Ecto neural progenitor cell (in vitro differentiated cells): ENCODE results near the gene POLE.

ENCODE experiments used
- DNase-seq: peaks from one replicate; pipeline ENCODE4 v3.0.0-alpha.2; 2018; ENCODE audit warnings: low spot score

The POLE gene, protein sequence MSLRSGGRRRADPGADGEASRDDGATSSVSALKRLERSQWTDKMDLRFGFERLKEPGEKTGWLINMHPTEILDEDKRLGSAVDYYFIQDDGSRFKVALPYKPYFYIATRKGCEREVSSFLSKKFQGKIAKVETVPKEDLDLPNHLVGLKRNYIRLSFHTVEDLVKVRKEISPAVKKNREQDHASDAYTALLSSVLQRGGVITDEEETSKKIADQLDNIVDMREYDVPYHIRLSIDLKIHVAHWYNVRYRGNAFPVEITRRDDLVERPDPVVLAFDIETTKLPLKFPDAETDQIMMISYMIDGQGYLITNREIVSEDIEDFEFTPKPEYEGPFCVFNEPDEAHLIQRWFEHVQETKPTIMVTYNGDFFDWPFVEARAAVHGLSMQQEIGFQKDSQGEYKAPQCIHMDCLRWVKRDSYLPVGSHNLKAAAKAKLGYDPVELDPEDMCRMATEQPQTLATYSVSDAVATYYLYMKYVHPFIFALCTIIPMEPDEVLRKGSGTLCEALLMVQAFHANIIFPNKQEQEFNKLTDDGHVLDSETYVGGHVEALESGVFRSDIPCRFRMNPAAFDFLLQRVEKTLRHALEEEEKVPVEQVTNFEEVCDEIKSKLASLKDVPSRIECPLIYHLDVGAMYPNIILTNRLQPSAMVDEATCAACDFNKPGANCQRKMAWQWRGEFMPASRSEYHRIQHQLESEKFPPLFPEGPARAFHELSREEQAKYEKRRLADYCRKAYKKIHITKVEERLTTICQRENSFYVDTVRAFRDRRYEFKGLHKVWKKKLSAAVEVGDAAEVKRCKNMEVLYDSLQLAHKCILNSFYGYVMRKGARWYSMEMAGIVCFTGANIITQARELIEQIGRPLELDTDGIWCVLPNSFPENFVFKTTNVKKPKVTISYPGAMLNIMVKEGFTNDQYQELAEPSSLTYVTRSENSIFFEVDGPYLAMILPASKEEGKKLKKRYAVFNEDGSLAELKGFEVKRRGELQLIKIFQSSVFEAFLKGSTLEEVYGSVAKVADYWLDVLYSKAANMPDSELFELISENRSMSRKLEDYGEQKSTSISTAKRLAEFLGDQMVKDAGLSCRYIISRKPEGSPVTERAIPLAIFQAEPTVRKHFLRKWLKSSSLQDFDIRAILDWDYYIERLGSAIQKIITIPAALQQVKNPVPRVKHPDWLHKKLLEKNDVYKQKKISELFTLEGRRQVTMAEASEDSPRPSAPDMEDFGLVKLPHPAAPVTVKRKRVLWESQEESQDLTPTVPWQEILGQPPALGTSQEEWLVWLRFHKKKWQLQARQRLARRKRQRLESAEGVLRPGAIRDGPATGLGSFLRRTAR (N-terminal part only)

GRCh38 chr12:132687211-132688164 is at the start of gene POLE, which contains the start of gene PXMP2:
Gene POLE (minus strand): TSS chr12:132687342. CDS start chr12:132687315, 27 bp downstream.
Gene PXMP2 (plus strand): TSS chr12:132687587. CDS start chr12:132687671, 84 bp downstream.
- peak; percentile 99 for DNase-seq

DNA sequence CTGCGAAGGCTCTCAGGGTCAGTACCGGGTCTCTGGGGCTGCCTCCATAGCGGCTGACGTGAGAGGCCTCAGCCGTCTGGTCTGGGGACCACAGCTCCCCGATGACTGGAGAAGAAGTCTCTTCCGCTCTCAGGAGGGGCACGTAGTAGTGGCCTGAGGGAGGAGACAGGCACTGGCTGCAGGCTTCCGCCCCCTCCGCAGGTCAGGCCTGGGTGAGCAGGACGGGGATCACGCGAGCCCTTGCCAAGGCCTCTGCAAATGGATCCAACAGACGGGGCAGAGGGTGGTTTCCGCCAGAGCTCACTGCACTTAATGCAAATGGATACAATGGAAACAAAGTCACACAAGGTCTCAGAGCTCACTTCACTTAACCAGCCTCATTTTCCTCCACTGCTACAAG is 49.8 kb upstream of the POLE start:
- DNase-seq: no peak

- no peak for DNase-seq
Observed at GRCh38 chr12:132736378-132736777, 49.2 kb upstream of the POLE start.

DNA sequence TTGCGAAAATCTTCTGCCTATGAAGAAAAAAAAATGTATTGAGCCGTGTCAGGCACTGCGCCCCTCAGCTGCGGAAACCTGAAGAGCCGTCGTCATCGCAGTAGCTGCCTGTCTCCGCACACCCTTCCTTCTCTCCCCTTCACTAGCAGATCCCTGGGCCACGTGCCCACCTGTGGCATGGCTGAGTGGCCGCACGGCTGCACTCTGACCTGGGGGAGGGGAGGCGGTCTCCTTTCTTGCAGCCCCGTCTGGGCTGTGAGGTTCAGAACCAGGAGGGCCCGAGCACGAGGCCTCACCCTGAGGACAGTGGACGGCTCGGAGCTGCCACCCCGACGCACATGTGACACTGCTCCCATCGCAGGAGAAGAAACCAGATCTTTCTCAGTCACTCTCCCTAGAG is 48.4 kb upstream of the POLE start:
- DNase-seq: no peak

DNA sequence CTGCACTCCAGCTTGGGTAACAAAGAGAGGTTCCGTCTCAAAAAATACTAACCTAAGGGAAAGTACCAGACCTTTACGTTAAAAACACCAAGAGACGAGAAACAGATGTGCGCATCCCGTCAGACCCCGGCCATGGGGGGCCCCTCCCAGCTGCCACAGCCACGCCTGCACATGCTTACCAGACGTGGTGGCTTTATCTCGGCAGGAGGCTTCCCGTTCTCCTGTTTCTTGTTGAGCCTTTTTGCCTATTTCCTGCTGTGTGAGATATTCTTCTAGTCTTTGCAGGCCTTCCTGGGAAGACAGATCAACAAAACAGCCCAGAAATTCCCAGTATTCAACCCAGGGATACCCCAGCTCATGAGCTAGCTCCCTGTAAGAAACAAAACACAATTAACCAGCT is 47.1 kb upstream of the POLE start:
- no peak for DNase-seq

GRCh38 chr12:132731574-132731973 is 44.4 kb upstream of the POLE start:
- DNase-seq: no peak

DNA sequence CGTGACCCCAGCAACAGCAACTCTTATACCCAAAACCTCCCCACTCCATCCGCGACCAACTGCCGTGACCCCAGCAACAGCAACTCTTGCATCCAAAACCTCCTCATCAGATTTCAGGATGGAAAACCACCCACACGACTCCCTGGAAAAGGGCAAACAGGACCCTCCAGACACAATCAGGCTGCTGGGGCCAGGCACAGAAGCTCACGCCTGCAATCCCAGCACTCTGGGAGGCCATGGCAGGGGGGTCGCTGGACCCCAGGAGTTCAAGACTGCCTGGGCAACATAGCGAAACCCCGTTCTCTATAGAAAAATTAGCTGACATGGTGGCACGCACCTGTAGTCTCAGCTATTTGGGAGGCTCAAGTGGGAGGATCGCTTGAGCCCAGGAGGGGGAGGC is 43.2 kb upstream of the POLE start:
- no peak for DNase-seq

- DNase-seq: no peak
Observed at GRCh38 chr12:132729541-132730320, 42.6 kb upstream of the POLE start.

DNA sequence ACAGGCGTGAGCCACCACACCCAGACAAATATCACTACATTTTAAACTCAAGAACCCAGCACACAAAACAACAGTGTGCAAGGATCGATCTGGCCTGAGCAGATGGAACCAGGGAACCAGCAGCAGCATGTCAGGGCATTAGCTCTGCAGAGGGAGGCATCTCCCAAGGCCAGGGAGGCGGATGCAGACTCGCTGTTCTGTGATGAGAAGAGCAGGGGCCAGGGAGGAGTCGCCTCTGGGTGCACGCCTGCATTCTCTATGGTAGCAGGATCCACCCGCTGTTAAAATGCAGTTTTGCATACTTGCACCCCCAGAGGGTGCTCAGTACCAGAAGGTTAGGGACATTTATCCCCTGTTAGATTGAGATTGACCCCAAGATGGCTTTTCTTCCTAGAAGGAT is 41.4 kb upstream of the POLE start:
- no peak for DNase-seq

GRCh38 chr12:132727091-132727794 is 40.1 kb upstream of the POLE start:
- DNase-seq: no peak

- DNase-seq: no peak
Observed at GRCh38 chr12:132726386-132726785, 39.2 kb upstream of the POLE start.

- no peak for DNase-seq
Observed at GRCh38 chr12:132724506-132725241, 37.5 kb upstream of the POLE start.

DNA sequence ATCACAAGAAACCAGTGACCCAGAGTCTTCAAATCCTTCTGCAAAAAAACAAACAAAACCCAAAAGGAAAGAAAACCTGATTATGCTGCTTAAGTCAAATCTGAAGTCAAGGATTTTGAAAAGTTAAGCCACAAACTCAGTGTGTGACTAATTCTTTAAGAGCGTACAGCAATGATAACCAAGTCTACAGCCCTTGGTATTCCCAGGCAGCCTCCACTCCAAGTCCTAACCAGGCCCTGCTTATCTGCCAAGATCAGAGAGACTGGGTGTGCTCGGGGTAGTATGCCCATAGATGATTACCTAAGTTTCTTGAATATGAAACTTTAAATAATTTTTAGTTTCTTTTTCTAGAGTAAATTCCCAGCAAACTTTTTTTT is 36.6 kb upstream of the POLE start:
- no peak for DNase-seq

- no peak for DNase-seq
Observed at GRCh38 chr12:132723015-132723763, 36.0 kb upstream of the POLE start.

- no peak for DNase-seq
Observed at GRCh38 chr12:132720606-132721345, 33.6 kb upstream of the POLE start.

DNA sequence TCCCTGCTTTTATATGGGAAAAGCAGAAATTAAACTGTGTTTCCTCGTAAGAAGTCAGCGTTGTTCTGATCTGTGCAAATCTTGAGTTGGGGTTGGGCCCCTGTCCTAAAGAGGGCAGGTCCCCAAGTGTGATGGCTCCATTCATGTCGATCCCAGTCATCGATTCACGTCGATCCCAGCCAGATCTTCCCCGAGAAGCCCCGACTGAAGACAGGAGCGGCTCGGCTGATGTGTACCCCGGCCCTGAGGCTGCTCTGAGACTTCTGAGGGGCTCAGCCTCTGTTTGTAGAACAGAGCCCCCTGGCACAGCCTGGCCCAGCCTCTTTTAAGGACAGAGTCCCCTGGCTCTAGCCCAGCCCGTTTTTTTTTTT is 32.8 kb upstream of the POLE start:
- no peak for DNase-seq
